ENCODE data around the gene GTF2IRD1. TPM values are rescaled to one million over a fixed set of nuclear protein-coding genes. Genes with fewer than 3 reads are reported as not detected.
"Not testable (repeated sequence)": the region's sequence is repeated elsewhere in the genome, so short reads cannot be mapped to it uniquely, and the experiment has no call there.

GTF2IRD1 gene
- total RNA-seq, 1 experiment from 2014 or later, result 54.7 TPM

- DNase-seq (ENCODE audit: low spot score), result no peak
These were observed 106.5 kb downstream of the GTF2IRD1 start for GRCh38 chr7:74560086-74560719.

- DNase-seq (ENCODE audit: low spot score), result no peak
These were observed 108.3 kb downstream of the GTF2IRD1 start for GRCh38 chr7:74561898-74562613.

DNA sequence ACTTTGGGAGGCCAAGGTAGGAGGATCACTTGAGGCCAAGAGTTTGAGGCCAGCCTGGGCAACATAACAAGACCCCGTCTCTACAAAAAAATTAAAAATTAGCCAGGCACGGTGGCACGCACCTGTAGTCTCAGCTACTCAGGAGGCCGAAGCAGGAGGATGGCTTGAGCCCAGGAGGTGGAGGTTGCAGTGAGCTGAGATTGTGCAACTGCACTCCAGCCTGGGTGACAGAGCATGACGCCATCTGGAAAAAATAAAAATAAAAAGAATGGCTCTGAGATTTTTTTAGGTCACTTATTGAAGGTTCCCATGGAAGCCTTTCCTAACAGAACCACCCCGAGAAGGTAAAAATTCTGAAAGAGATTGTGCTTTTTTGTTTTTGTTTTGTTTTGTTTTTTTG, 109.9 kb downstream of the GTF2IRD1 start:
- DNase-seq (ENCODE audit: low spot score), result not testable (repeated sequence)

- DNase-seq (ENCODE audit: low spot score), result no peak
These were observed 113.6 kb downstream of the GTF2IRD1 start for GRCh38 chr7:74567318-74567668.

DNA sequence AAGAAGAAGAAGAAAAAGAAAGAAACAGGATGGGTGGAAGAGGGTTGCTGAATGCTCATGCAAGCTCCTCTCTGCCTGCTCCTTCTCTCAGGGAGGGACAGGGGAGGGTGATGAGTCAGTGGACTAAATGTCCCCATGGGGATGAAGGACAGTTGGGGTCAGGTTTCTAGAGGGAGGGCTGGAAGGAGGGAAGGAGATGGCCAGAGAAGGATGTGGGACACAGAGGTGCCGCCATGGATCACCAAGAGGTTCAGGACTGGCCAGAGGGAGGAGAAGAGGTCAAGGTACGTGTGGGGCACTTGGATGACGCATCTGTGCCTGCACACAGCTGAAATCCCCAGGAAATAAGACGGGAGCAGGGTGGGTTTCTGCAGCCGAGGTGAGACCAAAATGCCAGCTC, 115.0 kb downstream of the GTF2IRD1 start:
- peak; percentile 70 for DNase-seq (ENCODE audit: low spot score)

DNA sequence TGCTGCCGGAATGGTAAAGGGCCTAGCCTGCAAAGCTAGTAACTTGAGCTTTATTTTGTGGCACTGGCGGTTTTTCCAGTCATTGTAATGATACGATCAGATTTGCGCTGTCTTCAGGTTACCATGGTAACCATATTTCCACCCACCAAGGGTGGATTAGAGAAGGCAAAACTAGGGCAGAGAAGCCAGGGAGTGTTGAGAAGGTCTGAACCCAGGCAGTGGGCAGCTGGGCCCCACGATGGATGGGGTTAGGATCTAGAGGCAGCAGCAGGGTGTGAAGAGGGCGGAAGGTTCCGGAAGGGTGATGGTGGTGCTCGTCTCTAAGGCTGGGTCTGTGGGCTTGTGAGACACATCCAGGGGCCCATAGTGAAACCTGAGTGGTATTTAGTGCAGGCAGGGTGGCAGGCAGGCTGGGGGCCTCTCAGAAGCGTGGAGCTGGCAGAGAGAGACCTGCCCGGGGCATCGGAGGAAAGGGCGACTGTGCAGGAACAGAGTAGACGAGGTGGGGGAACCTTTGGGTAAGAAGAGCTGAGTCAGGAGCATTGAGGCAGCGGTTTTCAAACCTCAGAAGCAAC, 115.9 kb downstream of the GTF2IRD1 start:
- no peak for DNase-seq (ENCODE audit: low spot score)

GRCh38 chr7:74570533-74571156, 116.9 kb downstream of the GTF2IRD1 start:
- no peak for DNase-seq (ENCODE audit: low spot score)

GRCh38 chr7:74572301-74572979, 118.7 kb downstream of the GTF2IRD1 start:
- DNase-seq (ENCODE audit: low spot score), result peak; percentile 62

DNA sequence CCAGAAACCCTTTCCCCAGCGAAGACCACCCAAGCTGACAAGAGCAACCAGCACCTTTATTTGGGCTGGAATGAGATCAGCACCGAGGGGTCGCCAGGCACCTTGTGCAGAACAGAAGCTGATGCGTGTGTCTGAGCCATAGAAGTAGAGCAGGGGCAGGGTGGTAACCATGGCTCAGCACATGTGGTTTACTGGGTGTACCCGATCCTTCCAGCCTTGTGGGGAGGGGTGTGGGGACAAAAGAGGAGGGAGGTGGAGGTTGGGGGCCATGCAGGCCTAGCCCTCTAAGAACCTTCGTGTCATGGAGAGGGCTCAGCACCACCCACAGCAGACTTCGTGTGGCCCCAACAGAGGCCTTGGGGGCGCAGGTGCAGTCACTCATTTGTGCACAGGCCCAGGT, 119.8 kb downstream of the GTF2IRD1 start:
- no peak for DNase-seq (ENCODE audit: low spot score)

DNA sequence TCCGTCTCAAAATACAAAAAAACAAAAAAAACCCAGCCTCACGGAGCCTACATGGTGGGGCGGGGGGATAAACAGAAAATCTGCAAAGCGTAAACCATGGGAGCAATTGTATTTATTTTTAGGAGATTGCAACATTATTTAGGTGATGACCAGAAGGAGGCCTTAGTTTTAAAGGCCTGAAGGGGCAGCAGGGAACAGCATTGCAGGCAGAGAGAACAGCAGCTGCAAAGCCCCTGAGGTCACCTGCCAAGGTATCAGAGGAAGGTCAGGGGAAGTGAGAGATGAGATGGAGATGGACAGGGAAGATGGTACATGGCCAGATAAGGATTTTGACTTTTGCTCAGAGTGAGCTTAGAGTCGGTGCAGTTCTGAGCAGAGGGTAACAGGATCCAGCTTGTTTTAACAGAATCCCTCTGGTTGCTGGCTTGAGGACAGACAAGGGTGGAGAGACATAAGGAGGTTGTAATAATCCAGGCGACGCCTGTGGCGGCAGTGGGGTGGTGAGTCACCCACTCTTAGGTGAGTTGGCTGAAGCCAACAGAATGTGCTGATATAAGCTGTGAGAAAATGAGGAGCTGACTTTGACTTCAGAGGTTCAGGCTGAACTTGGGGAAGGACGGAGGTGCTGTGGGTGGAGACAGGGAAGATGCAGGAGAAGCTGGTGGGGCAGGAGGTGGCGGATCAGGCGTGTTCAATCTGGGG, 121.5 kb downstream of the GTF2IRD1 start:
- DNase-seq (ENCODE audit: low spot score), result peak; percentile 97

GRCh38 chr7:74575811-74576210, 122.1 kb downstream of the GTF2IRD1 start:
- DNase-seq (ENCODE audit: low spot score), result no peak

- no peak for DNase-seq (ENCODE audit: low spot score)
These were observed 126.3 kb downstream of the GTF2IRD1 start for GRCh38 chr7:74579800-74580685.

GRCh38 chr7:74581916-74582440, 128.3 kb downstream of the GTF2IRD1 start:
- DNase-seq (ENCODE audit: low spot score), result no peak

- no peak for DNase-seq (ENCODE audit: low spot score)
These were observed 128.8 kb downstream of the GTF2IRD1 start for GRCh38 chr7:74582447-74583039.

DNA sequence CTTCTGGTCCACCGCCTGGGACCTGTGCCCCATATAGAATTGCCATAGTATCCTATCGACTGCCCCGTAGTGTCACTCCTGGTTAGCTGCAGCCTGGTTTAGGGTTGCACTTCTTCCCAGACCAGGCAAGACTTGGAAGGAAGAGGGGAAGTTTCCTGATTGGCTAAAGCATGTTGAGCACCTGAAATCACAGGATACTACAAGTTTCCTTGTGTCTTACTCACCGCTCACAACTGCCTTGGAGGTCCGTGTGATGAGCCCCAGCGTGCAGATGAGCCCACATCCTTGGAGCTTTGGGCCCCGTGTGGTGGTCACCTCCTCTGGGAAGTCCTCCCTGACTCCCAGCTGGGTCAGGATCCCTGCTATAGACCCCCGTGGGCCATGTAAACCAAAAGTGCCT, 129.9 kb downstream of the GTF2IRD1 start:
- DNase-seq (ENCODE audit: low spot score), result no peak

DNA sequence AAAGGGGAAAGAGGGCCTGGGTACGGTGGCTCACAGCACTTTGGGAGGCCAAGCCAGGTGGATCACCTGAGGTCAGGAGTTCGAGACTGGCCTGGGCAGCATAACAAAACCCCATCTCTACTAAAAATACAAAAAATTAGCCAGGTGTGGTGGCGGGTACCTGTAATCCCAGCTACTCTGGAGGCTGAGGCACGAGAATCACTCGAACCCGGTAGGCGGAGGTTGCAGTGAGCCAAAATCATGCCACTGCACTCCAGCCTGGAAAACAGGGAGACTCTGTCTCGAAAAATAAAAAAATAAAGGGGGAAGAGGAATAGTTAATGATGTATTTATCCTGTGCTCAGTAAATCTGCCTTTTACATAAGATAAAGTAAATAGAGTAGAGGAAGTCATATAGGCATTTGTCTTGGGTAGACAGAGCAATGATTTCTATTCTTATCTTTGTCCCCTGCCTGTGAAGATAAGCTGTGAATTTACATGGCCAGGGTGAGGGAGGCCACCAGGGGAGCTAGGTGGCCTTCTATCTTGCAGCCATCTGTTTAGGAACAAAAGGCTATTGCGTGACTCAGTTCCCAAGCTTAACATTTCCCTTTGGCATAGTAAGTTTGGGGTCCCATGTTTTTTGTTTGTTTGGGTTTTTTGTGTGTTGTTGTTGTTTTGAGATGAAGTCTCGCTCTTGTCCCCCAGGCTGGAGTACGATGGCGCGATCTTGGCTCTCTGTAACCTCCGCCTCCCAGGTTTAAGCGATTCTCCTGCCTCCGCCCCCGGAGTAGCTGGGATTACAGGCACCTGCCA, 130.7 kb downstream of the GTF2IRD1 start:
- no peak for DNase-seq (ENCODE audit: low spot score)

GRCh38 chr7:74585844-74586243, 132.1 kb downstream of the GTF2IRD1 start:
- DNase-seq (ENCODE audit: low spot score), result no peak

DNA sequence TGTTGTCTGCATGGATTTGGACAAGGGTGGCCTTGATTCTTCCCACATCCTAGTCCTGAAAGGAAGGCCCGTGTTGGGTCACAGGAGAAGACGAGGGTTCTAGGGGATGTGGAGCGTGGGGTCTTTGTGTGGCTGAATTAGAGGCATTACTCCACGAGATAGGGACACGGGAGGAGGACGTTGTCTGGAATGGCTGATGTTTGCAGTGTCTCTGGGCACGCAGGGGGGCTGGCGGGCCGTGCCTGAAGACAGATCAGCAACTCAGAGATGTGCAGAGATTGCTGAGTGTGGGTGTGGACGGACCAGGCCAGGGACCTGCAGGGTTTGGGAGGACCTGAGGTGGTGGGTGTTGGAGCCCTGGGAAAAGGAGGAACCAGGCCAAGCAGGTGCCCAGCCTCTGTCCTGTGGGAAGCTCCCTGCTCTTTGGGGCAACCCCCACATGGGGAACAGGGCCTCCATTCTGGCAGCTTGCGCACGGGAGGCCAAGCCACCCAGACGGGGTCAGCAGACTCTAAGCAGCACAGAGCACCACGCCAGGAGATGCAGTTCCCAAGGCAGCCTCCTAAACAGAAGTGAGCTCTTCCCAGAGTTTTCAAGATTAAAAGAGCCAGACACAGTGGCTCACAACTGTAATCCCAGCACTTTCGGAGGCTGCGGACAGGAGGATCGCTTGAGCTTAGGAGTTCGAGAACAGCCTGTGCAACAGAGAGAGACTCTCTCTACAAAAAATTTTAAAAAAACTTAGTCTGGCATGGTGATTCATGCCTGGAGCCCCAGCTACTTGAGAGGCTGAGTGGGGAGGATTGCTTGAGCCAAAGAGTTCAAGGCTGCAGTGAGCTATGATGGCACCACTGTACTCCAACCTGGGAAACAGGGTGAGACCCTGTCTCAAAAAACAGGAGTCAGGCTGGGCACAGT, 132.8 kb downstream of the GTF2IRD1 start:
- peak; percentile 40 for DNase-seq (ENCODE audit: low spot score)
